ENCODE measurements around the gene PI4KA. TPM values are rescaled to one million over a fixed set of nuclear protein-coding genes. Genes with fewer than 3 reads are reported as not detected.

The PI4KA gene
- 54.3 TPM for total RNA-seq (2021; ENCODE audit: unreplicated experiment)
- polyA plus RNA-seq (2012; ENCODE audit: insufficient read length) = 58.3 TPM
- percentile 64 among the genes with signal in this experiment for Bru-seq, nascent RNA
- BruChase-seq, experiment 1, labeled RNA remaining after a 2-hour chase = percentile 64 among the genes with signal in this experiment
- BruChase-seq, experiment 2, labeled RNA remaining after a 6-hour chase = percentile 69 among the genes with signal in this experiment
- long read RNA-seq, full-length matches to known transcripts = 12 of 100 reads
- long read RNA-seq, partial matches to known transcripts = 67 of 100 reads
- long read RNA-seq, other reads (novel, unspliced or antisense) = 21 of 100 reads

DNA sequence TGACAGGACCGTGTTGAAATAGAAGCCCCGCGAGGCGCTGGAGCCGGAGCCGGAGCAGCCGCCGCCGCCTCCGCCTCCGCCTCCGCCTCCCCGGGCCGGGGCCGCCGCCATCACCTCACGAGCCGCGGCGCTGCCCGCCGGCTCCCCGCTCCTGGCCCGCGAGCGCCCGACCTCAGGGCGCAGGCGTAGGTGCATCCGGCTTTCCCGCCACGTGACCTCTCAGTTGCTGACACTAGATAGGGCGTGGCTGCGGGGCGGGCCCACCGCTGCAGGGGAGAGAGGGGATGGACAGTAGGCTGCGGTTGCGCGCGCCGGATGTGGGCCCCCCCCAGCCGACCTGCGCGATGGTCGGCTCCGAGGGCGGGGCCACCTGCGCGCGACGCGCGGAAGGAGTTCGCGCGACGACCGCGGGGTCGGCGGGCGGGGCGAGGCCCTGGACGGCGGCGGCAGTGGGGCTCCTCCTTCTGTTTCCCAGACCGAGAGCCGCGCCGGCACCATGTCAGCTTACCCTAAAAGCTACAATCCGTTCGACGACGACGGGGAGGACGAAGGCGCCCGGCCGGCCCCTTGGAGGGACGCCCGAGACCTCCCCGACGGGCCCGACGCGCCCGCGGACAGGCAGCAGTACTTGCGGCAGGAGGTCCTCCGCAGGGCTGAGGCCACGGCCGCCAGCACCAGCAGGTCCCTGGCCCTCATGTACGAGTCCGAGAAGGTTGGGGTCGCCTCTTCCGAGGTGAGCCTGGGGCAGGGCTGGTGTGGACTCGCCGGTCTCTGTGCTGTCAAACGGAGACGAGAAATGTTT, at the start of gene PI4KA, which contains the start of gene SNAP29:
Gene PI4KA, minus strand, starts transcription at position 197 of the 802 bp plus-strand sequence. Its CDS starts 86 bp downstream, at position 111.
Gene SNAP29, plus strand, starts transcription at position 393 of the 802 bp plus-strand sequence. Its CDS starts 104 bp downstream, at position 497.
- Histone ChIP-seq H3K4me3 (ENCODE audit: low read depth in 2 of 2, low read length in 2 of 2) (peak within 1 kb of the TSS; percentile 81 to 92), H3K4me1 (ENCODE audit: control insufficient read depth, insufficient read depth, low read length) (peaks cover 12% of the 10 kb centered on the region), H3K27me3 (ENCODE audit: control insufficient read depth, insufficient read depth, low read length) (no peaks in the 10 kb centered on the region), H3K9me3 (ENCODE audit: control insufficient read depth, insufficient read depth, low read depth, low read length) (no peaks in the 10 kb centered on the region), H3K36me3 (ENCODE audit: control insufficient read depth, insufficient read depth, low read length) (peaks cover 8% of the 10 kb centered on the region; the same call in 1 of the 2 replicates), H3K27ac (ENCODE audit: low read length) (peak within 1 kb of the TSS; percentile 86)
- ChIA-PET POLR2A (interaction anchor here (0.8 kb wide), 1 partner anchor 27 kb away, joined by 3 read pairs; no protein-coding TSS in a partner anchor), CTCF (no interaction called here)
- ATAC-seq = peak; percentile 99
- in situ Hi-C loops (cut with HindIII; ENCODE audit: low pct_unique_long_range_greater_than_20kb, low sequenced_read_pairs) (no loop called here), intact Hi-C loops (cut with micrococcal nuclease; ENCODE audit: unreplicated experiment) (no loop called here)
- TF ChIP-seq, protein P1, sequence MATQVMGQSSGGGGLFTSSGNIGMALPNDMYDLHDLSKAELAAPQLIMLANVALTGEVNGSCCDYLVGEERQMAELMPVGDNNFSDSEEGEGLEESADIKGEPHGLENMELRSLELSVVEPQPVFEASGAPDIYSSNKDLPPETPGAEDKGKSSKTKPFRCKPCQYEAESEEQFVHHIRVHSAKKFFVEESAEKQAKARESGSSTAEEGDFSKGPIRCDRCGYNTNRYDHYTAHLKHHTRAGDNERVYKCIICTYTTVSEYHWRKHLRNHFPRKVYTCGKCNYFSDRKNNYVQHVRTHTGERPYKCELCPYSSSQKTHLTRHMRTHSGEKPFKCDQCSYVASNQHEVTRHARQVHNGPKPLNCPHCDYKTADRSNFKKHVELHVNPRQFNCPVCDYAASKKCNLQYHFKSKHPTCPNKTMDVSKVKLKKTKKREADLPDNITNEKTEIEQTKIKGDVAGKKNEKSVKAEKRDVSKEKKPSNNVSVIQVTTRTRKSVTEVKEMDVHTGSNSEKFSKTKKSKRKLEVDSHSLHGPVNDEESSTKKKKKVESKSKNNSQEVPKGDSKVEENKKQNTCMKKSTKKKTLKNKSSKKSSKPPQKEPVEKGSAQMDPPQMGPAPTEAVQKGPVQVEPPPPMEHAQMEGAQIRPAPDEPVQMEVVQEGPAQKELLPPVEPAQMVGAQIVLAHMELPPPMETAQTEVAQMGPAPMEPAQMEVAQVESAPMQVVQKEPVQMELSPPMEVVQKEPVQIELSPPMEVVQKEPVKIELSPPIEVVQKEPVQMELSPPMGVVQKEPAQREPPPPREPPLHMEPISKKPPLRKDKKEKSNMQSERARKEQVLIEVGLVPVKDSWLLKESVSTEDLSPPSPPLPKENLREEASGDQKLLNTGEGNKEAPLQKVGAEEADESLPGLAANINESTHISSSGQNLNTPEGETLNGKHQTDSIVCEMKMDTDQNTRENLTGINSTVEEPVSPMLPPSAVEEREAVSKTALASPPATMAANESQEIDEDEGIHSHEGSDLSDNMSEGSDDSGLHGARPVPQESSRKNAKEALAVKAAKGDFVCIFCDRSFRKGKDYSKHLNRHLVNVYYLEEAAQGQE (IDR thresholded peaks at IDR 0.05; ENCODE audit: insufficient read depth in 1 of 2, low read depth in 2 of 2, low read length in 1 of 2) = no peak
- TF ChIP-seq SIN3A (IDR thresholded peaks at IDR 0.05; ENCODE audit: borderline replicate concordance, insufficient read depth, low read depth, low read length) (no peak), TCF7L2 (IDR thresholded peaks at IDR 0.05; ENCODE audit: low read depth, low read length) (peak; percentile 29; the same call in 1 of the 2 replicates), POLR2AphosphoS5 (IDR thresholded peaks at IDR 0.05; ENCODE audit: low read depth, low read length) (peak; percentile 77)
- peak; percentile 52 for DNase-seq (ENCODE audit: low read depth, low spot score)
- no TSS peak for BruUV-seq (replicated peaks)

DNA sequence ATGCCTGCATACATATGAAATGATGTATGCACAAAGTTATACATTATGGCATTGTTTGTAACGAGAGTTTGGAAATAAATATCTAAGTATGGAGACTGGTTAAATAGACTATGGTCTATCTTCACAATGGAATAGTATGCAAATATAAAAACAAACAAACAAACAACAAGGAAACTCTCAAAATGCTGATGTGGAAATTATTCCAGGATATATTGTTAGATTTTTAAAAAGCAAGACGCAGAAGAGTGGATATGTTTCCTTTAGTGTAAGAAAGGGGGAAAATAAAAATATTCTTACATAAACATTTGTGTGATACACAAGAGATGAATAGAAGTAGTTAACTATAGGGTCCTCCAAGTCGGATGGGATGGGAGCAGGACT, 47.8 kb upstream of the PI4KA start:
- DNase-seq (ENCODE audit: low read depth, low spot score) (no peak), ATAC-seq (no peak)
- in situ Hi-C loops (cut with HindIII; ENCODE audit: low pct_unique_long_range_greater_than_20kb, low sequenced_read_pairs) = no loop called here
- H3K27ac ChIP-seq (ENCODE audit: low read length) = no peak overlapping the region
- no peaks in the 10 kb centered on the region for H3K36me3 ChIP-seq (ENCODE audit: control insufficient read depth, insufficient read depth, low read length)
- intact Hi-C loops (cut with micrococcal nuclease; ENCODE audit: unreplicated experiment) = no loop called here
- no peak overlapping the region for H3K4me3 ChIP-seq (ENCODE audit: low read depth in 2 of 2, low read length in 2 of 2)
- ChIA-PET CTCF (no interaction called here), POLR2A (no interaction called here)
- no peaks in the 10 kb centered on the region for H3K9me3 ChIP-seq (ENCODE audit: control insufficient read depth, insufficient read depth, low read depth, low read length)
- H3K4me1 ChIP-seq (ENCODE audit: control insufficient read depth, insufficient read depth, low read length) = no peaks in the 10 kb centered on the region
- no peak for TF ChIP-seq CTCF (IDR thresholded peaks at IDR 0.05)
- BruUV-seq (replicated peaks) = no TSS peak
- H3K27me3 ChIP-seq (ENCODE audit: control insufficient read depth, insufficient read depth, low read length) = no peaks in the 10 kb centered on the region
